Measurements from ENCODE around the gene RPL3.

RPL3 gene

DNA sequence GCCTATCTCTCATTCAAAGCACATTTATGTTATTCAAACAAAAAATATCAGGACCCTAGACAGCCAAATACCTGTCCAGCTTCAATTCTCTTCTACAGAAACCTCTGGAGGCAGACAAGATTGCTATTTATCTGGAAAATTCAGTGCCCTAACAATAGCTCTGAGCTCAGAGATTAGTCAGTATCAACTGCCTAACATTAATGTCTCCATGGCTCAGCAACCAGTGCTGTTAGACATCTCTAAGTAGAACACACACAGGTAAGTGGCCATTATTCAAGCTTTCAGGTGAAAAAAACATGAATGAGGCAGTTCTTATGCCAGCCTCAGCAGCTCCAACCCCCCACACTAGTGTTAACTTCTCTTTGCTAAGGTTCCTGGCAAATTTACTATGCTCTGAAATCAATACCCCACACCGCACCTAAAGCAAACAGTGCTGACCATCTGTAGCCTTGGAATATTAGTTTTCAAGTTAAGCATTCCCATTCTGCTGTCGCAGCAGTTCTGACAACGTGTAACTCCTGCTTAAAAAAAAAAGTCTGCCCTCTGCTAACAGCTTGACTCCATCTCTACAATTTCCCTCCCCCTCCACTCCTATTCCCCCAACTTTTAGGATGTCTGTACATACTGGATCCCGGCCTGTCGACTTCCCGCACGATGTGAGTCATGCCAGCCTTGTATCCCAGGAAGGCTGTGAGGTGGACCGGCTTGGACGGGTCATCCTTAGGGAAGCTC is 1.5 kb downstream of the RPL3 start:
- in situ Hi-C loops (cut with MboI; ENCODE audit: low sequenced_read_pairs): loop anchor here (25.0 kb wide), 1 partner anchor 131 kb away; no protein-coding TSS in a partner anchor

- in situ Hi-C loops (cut with MboI; ENCODE audit: low sequenced_read_pairs): loop anchor here (25.0 kb wide), 1 partner anchor 130 kb away; no protein-coding TSS in a partner anchor
These were observed 2.2 kb downstream of the RPL3 start for GRCh38 chr22:39317084-39317774.

GRCh38 chr22:39316440-39317083 is 2.9 kb downstream of the RPL3 start:
- in situ Hi-C loops (cut with MboI; ENCODE audit: low sequenced_read_pairs): loop anchor here (25.0 kb wide), 1 partner anchor 129 kb away; no protein-coding TSS in a partner anchor

DNA sequence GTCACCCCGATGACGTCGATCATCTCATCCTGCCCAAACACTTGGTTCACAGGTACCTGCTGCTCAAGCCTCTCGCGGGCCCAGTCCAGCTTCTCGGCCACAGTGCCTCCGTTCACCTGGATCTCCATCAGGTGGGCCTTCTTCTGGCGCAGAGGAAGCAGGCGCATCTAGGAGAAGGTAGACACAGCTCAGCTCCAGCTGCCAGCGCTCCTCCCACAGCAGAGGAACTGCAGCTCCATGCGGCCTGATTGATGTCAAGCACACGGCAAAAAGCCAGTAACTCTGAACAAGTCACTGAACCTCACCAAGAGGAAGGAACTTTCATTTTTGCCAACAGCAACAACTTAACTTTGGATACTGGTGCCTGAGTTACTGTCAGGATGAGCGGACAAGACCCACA is 4.0 kb downstream of the RPL3 start:
- in situ Hi-C loops (cut with MboI; ENCODE audit: low sequenced_read_pairs): loop anchor here (25.0 kb wide), 1 partner anchor 128 kb away; no protein-coding TSS in a partner anchor

DNA sequence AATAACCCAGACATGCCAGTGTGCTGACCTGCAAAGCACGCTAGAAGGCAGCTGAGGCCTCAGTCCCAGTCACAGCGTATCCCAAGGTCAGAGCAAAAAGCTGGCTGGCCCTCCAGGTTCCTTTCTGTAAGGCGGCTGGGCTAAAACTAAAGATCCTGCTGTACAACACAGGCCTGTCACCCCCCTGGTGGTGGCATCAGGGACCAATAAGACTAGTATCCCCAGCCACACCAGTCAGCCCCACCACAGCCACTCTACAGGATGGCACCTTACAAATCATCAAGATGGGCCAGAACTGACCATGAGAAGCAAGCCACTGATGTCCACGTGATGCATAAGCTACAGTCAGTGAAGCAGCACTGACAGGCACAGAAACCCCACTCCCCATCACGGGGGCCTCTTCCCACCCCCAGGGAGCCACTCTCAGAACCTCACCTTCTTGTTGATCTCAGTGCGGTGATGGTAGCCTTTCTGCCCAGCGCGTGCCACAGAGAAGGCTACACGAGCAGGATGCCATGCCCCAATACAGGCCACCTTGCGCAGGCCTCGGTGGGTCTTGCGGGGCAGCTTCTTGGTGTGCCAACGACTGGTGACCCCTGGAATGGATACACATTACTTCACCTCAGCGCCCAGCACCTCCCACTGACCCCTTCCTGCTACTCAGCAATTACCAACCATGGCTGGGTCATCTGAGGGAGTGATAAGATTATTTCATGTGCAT is 5.0 kb downstream of the RPL3 start:
- in situ Hi-C loops (cut with MboI; ENCODE audit: low sequenced_read_pairs): loop anchor here (25.0 kb wide), 1 partner anchor 127 kb away; no protein-coding TSS in a partner anchor

DNA sequence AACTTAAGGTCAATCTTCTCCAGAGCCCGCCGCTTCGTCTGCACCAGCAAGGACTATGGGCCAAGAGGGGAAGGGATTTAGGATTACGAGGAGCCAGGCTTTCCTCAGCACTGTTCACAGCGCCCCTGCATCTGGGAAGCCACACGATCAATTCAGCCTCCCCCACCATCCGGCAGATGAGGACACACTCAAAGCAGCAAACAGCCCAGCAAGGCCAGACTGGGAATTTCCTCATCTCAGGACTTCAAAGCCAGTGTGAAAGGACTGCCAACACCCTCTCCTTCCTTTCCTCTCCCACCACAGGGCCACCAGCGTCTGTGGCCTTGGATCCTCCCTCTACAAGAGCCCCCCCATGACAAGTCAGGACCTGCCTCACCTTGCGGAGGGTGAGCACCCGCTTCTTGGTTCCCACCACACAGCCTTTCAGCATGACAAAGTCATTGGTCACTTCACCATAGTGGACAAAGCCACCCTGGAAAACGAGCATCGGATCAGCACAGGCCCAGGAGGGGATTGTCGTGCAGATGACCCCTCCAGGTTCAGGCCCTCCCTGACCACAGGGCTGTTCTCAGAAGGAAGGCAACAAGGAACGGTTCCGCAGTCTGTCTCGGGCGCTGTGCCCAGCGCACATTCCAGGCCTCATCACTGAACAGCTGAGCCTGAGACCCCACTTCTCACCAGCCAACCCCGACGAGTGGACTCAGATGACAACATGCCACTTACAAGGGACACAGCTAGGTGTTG is 6.0 kb downstream of the RPL3 start:
- in situ Hi-C loops (cut with MboI; ENCODE audit: low sequenced_read_pairs): loop anchor here (25.0 kb wide), 1 partner anchor 126 kb away; no protein-coding TSS in a partner anchor

DNA sequence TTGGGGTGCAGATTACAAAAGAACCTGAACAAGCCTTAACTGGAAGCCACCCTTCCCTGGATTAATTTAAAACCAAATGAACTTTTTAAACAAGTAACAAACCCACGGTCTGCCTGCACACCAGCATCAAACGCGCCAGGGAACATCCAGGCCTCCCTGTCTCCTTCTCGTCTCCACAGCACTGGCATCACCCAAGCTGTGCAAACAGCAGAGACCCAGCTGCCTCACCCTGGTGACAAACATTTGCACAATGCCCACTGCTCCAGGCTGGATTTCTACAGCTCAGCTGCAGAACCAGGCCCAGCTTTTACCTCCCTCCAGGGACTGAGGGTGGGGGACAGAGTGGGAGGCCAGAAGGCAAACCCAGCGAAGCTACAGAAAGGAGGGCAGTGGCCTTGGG is 7.0 kb downstream of the RPL3 start:
- in situ Hi-C loops (cut with MboI; ENCODE audit: low sequenced_read_pairs): loop anchor here (25.0 kb wide), 1 partner anchor 125 kb away; no protein-coding TSS in a partner anchor

DNA sequence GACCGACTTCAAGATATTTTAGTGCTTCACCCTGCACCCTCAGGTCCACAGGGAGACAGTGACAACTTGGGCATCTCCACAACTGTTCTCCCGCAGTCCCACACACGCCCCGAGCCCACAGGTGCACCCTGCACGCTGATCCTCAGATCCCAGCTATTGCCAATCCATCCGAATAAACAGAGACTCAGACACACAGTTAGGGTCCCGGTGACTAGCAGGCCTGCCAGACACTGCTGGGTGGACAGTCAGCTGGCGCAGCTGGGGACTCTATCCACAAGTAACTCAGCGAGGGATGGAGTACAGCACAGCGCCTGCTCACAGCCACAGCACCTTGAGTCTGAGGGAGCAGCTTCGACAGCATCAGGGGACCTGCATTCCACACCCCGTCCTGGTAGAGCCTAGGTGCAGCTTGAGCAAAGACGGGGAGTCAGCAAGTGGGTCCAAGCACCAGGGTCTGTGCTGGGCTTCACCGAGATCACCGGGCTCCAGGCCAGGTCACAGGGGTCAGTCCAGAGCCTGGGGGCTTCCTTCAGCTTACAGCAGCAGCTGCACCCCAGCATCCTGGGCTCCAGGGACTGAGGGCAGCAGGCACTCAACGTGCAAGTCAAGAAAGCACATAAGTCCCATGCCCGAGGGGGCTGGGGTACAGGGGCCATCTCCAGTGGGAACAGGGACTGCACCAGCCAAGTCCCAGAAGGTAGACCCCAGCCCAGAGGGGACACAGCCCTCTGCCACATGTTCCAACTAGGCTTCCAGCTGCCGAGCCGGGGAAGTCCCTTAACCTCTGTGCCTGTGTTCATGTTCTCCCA is 7.6 kb downstream of the RPL3 start:
- in situ Hi-C loops (cut with MboI; ENCODE audit: low sequenced_read_pairs): loop anchor here (25.0 kb wide), 1 partner anchor 124 kb away; no protein-coding TSS in a partner anchor

DNA sequence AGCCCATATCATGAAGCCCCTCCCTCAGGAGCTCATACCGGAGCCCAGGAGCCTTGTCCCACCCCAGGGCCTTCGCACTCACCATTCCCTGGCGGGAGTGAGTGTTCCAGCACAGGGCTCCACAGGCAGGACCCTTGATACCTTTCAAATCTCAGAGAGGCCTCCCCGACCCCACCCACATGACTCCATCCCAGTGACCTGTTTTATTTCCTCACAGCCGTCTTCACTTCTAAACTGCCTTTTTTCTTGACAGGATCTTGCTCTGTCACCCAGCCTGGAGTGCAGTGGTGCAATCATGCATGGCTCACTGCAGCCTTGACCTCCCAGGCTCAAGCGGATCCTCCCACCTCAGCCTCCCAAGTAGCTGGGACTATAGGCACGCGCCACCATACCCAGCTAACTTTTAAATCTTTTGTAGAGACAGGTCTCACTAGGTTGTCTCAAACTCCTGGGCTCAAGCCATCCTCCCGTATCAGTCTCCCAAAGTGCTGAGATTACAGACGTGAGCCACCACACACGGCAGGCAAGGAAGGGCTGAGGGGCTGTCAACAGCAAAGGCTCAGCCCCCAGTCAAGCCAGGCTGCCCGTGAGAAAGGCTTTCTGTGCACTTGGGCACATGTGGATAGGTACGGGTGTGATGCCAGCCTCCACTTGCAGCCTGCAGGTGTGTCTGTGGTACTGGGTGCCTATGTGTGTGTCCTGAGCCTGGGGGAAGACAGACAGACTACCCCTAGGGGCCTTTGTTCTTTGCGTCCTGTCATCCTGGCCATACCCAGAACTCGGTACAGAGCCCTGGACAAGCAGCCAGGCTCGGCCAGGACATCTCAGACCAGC is 9.3 kb downstream of the RPL3 start:
- in situ Hi-C loops (cut with MboI; ENCODE audit: low sequenced_read_pairs): loop anchor here (25.0 kb wide), 1 partner anchor 123 kb away; no protein-coding TSS in a partner anchor

- in situ Hi-C loops (cut with MboI; ENCODE audit: low sequenced_read_pairs): loop anchor here (25.0 kb wide), 1 partner anchor 122 kb away; no protein-coding TSS in a partner anchor
These were observed 10.0 kb downstream of the RPL3 start for GRCh38 chr22:39309364-39309861.

DNA sequence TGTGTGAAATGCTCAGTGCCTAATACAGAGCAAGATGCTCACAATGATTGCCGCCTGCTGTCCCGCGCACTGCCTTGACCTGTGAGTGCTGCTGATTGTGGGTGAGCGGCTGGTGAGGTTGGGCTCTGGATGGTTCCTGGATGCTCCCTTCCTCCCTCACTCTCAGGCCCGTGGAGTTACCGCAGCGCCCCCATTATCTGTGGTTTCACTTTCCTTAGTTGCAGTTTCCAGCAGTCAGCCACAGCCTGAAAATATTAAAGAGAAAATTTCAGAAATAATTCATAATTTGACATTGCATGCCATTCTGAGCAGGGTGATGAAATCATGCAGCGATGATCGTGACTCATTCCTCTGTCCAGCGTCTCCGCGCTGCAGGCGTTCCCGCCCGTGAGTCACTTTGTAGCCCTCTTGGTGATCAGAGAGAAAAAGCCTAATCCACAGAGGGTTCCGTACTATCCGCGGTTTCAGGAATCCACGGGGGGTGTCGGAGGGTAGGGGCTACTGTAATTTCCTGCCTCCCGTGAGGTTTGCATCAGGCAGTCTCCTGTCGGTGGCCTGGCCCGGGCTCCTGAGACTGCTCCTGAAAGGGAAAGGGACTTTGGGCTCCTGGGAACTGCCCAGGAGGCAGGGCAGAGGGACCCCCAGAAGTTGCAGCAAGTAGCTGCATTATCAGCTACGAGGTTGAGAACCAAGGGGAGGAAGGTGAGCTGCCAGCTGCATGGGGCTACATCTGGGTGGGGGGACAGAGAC is 10.6 kb downstream of the RPL3 start:
- in situ Hi-C loops (cut with MboI; ENCODE audit: low sequenced_read_pairs): loop anchor here (25.0 kb wide), 1 partner anchor 121 kb away; no protein-coding TSS in a partner anchor

DNA sequence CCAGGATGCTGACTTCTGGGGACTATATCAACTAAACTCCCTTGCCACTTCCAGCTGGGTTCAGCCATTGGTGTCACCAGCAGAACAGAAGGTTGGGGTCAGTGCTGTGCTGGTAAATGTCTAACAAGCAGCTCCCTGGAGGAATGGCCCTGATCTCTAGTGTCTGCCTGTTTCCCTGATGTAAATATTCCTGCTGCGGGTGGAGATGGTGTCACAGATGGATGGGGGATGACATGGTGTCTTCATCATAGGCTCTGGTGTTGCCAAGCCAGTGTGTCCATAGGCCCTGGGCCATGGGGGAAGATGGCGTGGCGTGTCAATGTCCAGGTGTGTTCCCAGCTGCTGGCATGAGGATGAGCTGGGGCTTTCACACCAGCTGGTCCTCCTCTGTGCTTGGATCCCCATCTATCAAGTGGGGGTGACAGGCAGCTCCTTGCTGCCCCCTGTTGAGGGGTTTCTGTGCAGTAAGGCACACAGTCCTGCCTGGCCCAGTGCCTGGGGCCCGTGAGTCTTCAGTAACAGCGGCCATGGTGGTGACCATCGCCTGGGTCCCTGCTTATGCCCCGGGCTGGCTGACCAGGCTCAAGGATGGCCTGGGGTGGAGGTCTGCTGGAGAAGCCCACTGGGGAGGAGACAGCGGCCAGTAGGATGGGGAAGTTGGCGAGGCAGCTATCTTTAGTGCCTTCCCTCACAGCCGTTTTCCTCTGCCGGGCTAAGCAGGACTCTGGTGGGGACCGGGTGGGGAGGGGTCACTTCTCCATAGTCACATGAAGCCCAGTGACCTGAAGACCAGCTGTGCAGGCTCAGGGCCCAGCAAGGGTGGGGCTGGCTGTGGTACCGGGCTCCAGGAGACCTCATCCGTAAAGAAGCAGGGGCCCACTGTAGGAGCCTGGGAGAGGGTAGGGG is 12.7 kb downstream of the RPL3 start:
- in situ Hi-C loops (cut with MboI; ENCODE audit: low sequenced_read_pairs): loop anchor here (25.0 kb wide), 1 partner anchor 119 kb away; no protein-coding TSS in a partner anchor

DNA sequence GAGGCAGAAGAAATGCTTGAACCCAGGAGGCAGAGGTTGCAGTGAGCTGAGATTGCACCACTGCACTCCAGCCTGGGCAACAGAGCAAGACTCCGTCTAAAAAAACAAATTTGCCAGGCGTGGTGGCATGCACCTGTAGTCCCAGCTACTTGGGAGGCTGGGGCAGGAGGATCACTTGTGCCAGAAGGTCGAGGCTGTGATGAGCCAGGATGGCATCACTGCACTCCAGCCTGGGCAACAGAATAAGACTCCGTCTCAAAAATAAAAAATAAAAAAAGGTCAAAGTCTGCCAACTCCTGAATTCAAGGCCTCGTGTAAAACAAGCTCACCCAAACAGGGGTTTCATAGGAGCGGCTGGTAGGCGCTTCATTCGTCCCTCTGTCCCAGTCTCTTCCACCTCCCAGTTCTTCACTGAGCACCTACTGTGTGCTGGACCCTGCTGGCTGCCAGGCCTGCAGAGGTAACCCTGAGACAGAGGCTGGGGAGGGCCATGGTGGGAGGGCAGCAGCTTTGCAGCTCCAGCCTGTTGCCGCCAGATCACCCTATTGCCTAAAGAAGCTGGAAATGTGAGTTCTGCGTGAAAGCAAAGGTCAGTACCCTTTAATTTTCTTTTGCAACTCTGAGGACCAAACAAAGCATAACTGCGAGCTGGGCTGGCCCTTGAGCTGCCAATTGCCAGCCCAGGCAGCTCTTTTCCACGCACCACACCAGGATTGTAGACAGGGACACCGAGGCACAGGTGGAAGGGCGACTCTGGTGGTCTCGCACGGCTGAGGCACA is 15.3 kb downstream of the RPL3 start:
- in situ Hi-C loops (cut with MboI; ENCODE audit: low sequenced_read_pairs): loop anchor here (25.0 kb wide), 1 partner anchor 117 kb away; no protein-coding TSS in a partner anchor

DNA sequence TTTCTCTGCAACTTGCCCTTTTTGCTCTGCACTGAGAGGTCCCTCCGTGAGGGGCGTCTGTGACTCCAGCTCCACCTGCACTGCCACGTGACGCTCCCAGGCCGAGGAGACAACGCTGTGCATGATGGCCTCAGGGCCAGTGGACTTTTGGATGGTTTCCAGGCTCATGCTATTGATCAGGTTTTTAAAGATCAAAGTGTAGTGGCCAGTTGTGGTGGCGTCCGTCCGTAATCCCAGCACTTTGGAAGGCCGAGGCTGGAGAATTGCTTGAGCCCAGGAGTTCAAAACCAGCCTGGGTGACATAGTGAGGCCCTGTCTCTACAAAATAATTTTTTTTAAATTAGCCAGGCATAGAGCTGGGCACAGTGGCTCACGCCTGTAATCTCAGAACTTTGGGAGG is 16.1 kb downstream of the RPL3 start:
- in situ Hi-C loops (cut with MboI; ENCODE audit: low sequenced_read_pairs): loop anchor here (25.0 kb wide), 1 partner anchor 116 kb away; no protein-coding TSS in a partner anchor

DNA sequence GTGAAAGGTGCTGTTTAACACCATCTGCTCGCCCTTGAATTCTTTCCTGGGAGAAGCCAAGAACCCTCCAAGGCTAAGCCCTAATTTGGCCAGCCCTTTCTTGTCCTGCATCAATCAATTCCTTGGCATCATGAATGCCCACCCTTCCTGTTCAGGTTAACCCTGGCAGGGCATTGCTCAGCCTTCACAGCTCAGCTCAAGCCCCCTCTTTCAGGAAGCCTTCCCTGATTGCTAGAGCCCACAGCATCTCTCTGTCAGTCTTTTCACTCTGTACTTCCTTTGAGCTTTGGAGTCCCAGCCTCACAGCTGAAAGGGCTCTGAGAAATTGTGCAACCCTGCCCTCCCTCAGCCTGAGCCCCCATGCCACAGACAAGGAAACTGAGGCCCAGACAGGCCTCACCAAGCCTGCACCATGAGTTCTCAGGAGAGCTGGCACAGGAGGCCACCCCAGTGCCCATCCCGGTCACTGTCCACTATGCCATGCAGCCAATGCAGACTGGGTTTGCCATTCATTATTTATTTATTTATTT is 16.9 kb downstream of the RPL3 start:
- in situ Hi-C loops (cut with MboI; ENCODE audit: low sequenced_read_pairs): loop anchor here (25.0 kb wide), 1 partner anchor 115 kb away; no protein-coding TSS in a partner anchor

All from hTERT RPE-1 (cell line).